OCI-LY3 (cell line): ENCODE measurements around the gene PAK5.

ENCODE experiments used
- H2AFZ ChIP-seq: fragments of 200-600, 300-600 bp; shearing (Covaris generic); 2 replicates; pipeline ENCODE4 v1.6.0; 2014; ENCODE audit warnings: antibody characterized with exemption, low read depth, low read length
- H3K27ac ChIP-seq: fragments of 200-600, 300-600 bp; sonication (generic); 2 replicates; pipeline ENCODE4 v1.5.1; 2014; ENCODE audit warnings: mild to moderate bottlenecking, low read length, moderate library complexity, mixed read lengths
- H3K27me3 ChIP-seq: fragments of 200-600, 300-600 bp; sonication (generic); 2 replicates; pipeline ENCODE4 v1.6.1; 2014; ENCODE audit warnings: low read depth, low read length, mixed read lengths
- H3K36me3 ChIP-seq: fragments of 200-600, 300-600 bp; sonication (generic); replicated peaks from 2 replicates; pipeline ENCODE3; 2014; ENCODE audit warnings: low read depth, low read length, mixed read lengths
- H3K4me1 ChIP-seq: fragments of 300-600, 200-600 bp; sonication (generic); 2 replicates; pipeline ENCODE4 v1.6.1; 2014; ENCODE audit warnings: low read length, mixed read lengths
- H3K4me2 ChIP-seq: fragments of 200-600, 300-600 bp; sonication (generic); 2 replicates; pipeline ENCODE4 v1.6.1; 2014; ENCODE audit warnings: low read length, mixed read lengths
- H3K4me3 ChIP-seq: fragments of 300-600, 200-600 bp; sonication (generic); 2 replicates; pipeline ENCODE4 v1.5.1; 2014; ENCODE audit warnings: antibody characterized with exemption, mild to moderate bottlenecking, low read length, moderate library complexity
- H3K79me2 ChIP-seq: fragments of 300-600, 200-600 bp; shearing (Covaris generic); 2 replicates; pipeline ENCODE4 v1.6.1; 2014; ENCODE audit warnings: mild to moderate bottlenecking, low read length, mixed read lengths
- H3K9ac ChIP-seq: fragments of 300-600, 200-600 bp; shearing (Covaris generic); 2 replicates; pipeline ENCODE4 v1.6.0; 2014; ENCODE audit warnings: mild to moderate bottlenecking, low read length, moderate library complexity
- H3K9me3 ChIP-seq: fragments of 200-600, 300-600 bp; shearing (Covaris generic); 2 replicates; pipeline ENCODE4 v1.6.1; 2014; ENCODE audit warnings: low read length, mixed read lengths; ENCODE audit not compliant: insufficient read depth
- H4K20me1 ChIP-seq: fragments of 200-600, 300-600 bp; sonication (generic); 2 replicates; pipeline ENCODE4 v1.6.1; 2016; ENCODE audit warnings: low read length, mixed read lengths; ENCODE audit not compliant: insufficient read depth
- EZH2phosphoT487 ChIP-seq: fragments of 200-600 bp; shearing (Covaris generic); IDR thresholded peaks from 2 replicates; pipeline ENCODE4 v1.6.1; 2018; ENCODE audit warnings: antibody characterized with exemption, mixed run types, low read depth
- TF ChIP-seq, protein P1 (sequence below): fragments of 200-600, 300-600 bp; sonication (generic); IDR thresholded peaks from 2 replicates; pipeline ENCODE4 v1.5.1; 2014; ENCODE audit warnings: antibody characterized with exemption, low read length, low read depth

The PAK5 gene

DNA sequence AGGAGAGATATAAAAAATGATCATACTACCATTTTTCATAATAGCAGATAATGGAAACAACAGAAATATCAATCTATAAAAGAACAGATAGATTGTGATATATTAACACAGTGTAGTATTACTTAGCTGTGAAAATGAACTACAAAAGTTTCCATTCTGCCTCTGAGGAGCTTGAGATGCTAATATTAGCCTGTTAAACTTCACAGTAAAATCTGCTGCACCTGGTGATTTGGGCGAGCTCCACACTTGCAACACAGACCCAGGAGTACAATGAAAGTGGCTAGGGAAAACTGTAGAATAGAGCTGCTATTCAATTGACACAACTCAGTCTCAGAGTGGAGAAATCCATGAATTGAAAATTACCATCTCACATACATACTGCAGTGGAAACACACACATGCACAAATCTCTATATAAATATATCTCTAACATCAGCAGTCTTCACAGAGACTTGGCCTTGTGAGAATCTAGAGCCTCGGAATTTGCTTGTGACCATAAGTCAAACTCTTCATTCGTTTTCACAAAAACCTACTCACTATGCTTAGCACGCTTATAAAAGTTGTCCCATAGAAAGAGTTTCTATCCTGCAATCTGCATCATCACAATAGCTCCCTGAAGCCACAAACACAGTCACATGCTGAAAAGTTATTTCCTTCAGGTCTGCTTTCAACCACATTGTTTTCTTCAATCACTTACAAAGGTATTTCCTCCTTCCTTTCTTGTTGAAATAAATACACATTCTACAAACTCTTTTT, 133.0 kb downstream of the PAK5 start:
- H3K4me2 ChIP-seq = no peak overlapping the region
- H3K4me3 ChIP-seq = no peak overlapping the region
- H3K79me2 ChIP-seq = no peaks in the 10 kb centered on the region
- no peak for TF ChIP-seq EZH2phosphoT487
- TF ChIP-seq, protein P1, sequence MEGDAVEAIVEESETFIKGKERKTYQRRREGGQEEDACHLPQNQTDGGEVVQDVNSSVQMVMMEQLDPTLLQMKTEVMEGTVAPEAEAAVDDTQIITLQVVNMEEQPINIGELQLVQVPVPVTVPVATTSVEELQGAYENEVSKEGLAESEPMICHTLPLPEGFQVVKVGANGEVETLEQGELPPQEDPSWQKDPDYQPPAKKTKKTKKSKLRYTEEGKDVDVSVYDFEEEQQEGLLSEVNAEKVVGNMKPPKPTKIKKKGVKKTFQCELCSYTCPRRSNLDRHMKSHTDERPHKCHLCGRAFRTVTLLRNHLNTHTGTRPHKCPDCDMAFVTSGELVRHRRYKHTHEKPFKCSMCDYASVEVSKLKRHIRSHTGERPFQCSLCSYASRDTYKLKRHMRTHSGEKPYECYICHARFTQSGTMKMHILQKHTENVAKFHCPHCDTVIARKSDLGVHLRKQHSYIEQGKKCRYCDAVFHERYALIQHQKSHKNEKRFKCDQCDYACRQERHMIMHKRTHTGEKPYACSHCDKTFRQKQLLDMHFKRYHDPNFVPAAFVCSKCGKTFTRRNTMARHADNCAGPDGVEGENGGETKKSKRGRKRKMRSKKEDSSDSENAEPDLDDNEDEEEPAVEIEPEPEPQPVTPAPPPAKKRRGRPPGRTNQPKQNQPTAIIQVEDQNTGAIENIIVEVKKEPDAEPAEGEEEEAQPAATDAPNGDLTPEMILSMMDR = no peak
- no peak overlapping the region for H3K27ac ChIP-seq
- H3K27me3 ChIP-seq = no peaks in the 10 kb centered on the region
- H3K4me1 ChIP-seq = no peaks in the 10 kb centered on the region
- H4K20me1 ChIP-seq = no peaks in the 10 kb centered on the region
- no peak overlapping the region for H3K9ac ChIP-seq
- H2AFZ ChIP-seq = no peak overlapping the region
- H3K36me3 ChIP-seq = no peaks in the 10 kb centered on the region
- H3K9me3 ChIP-seq = no peaks in the 10 kb centered on the region

GRCh38 chr20:9699181-9699580, 139.7 kb downstream of the PAK5 start:
- no peaks in the 10 kb centered on the region; the same call in 1 of the 2 replicates for H3K27me3 ChIP-seq
- no peaks in the 10 kb centered on the region for H3K9me3 ChIP-seq
- TF ChIP-seq EZH2phosphoT487 = no peak
- TF ChIP-seq, protein P1 = no peak
- no peaks in the 10 kb centered on the region for H3K79me2 ChIP-seq
- no peak overlapping the region for H3K4me3 ChIP-seq
- no peaks in the 10 kb centered on the region for H4K20me1 ChIP-seq
- H3K4me1 ChIP-seq = no peaks in the 10 kb centered on the region
- H3K36me3 ChIP-seq = no peaks in the 10 kb centered on the region
- H3K9ac ChIP-seq = no peak overlapping the region
- no peak overlapping the region for H3K27ac ChIP-seq
- no peak overlapping the region for H2AFZ ChIP-seq
- no peak overlapping the region for H3K4me2 ChIP-seq

DNA sequence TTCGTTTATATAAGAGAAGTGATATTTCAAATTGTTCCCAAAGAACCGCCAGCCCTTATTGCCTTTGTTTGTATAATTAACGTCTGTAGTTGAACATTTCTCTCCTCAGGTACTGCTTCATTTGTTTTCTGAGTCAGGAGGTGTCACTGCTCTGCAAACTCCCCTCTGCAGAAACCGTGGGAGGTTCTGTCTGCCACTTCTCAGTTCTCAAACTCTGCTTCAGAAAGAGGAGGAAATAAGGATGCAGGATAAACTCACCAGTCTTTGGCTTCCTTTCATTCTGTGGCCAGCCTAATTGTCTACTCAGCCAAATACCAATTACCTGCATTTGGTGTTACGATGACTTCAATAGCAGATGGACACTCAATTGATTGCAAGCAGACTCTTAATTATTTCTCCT, 149.8 kb downstream of the PAK5 start:
- TF ChIP-seq, protein P1 = no peak
- no peak for TF ChIP-seq EZH2phosphoT487
- H3K4me1 ChIP-seq = no peaks in the 10 kb centered on the region
- no peak overlapping the region for H3K27ac ChIP-seq
- peaks cover 3% of the 10 kb centered on the region; the same call in 1 of the 2 replicates for H3K27me3 ChIP-seq
- H3K4me2 ChIP-seq = no peak overlapping the region
- no peaks in the 10 kb centered on the region for H4K20me1 ChIP-seq
- no peaks in the 10 kb centered on the region for H3K9me3 ChIP-seq
- H3K9ac ChIP-seq = no peak overlapping the region
- H3K4me3 ChIP-seq = no peak overlapping the region
- no peaks in the 10 kb centered on the region for H3K79me2 ChIP-seq
- H3K36me3 ChIP-seq = no peaks in the 10 kb centered on the region
- no peak overlapping the region for H2AFZ ChIP-seq

DNA sequence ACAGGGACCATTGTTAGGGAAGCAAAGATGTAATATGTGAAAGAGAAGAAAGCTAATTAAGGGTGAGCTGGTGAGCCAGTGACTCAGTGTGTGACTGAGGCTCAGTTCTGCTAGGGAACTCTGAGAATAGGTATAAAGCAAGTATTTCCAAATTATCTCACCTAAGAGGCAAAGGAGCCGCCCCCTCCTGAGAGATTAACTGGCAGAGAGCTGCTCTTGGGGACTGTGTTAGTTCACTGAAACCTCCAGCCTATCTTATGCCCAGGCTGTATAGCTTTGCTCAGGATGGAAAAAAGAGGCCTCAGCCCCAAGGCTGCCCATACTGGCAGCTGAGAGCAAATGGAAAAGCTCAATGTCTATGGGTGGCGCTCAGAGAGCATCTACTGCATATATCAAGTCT, 152.0 kb downstream of the PAK5 start:
- Histone ChIP-seq H2AFZ (no peak overlapping the region), H3K27me3 (peaks cover 8% of the 10 kb centered on the region), H3K27ac (no peak overlapping the region), H3K9me3 (no peaks in the 10 kb centered on the region), H4K20me1 (no peaks in the 10 kb centered on the region), H3K9ac (no peak overlapping the region), H3K36me3 (no peaks in the 10 kb centered on the region), H3K4me3 (no peak overlapping the region), H3K79me2 (no peaks in the 10 kb centered on the region), H3K4me2 (no peak overlapping the region), H3K4me1 (no peaks in the 10 kb centered on the region)
- TF ChIP-seq, protein P1 = no peak
- TF ChIP-seq EZH2phosphoT487 = no peak
